HG02840 (cell line): ENCODE results near the gene ITSN1.
"Not testable (repeated sequence)": the region's sequence is repeated elsewhere in the genome, so short reads cannot be mapped to it uniquely, and the experiment has no call there.

Experiments used
- ATAC-seq: cut with Tn5 transposase; IDR thresholded peaks from one replicate; pipeline ENCODE4 v1.9.1; 2021; ENCODE audit warnings: mild to moderate bottlenecking, moderate library complexity, moderate number of reproducible peaks; ENCODE audit not compliant: unreplicated experiment, low FRiP score

The ITSN1 gene

DNA sequence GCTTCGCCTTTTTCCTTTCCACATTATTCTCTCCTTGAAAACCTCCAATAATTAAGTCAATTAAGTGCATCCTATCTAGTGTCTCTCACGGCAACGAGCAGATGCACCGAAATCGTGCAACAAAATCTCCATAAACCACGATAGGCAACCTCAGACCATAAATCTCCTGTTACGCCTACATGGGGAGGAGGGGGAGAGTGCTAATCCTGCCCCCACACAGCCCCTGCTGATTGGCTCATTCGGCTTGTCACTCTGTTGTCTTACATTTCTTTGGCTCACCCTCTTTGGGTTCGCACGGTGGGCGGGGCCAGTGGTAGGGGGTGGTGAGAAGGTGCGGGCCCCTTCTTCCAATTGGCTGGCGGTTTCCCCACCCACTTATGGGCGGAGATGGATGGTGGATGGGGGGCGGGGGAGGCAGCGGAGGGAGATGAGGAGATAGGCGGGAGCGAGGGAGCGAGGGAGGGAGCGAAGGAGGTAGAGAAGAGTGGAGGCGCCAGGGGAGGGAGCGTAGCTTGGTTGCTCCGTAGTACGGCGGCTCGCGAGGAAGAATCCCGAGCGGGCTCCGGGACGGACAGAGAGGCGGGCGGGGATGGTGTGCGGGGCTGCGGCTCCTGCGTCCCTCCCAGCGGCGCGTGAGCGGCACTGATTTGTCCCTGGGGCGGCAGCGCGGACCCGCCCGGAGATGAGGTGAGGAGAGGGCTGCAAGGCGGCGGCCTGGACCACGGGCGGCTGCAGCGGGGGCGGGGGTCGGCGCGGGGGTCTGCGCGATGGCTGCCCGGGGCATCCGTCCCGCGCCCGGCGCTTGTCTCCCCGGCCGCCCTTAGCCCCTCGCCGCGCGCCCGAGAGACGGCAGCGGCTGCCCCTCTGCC lies at the start of gene ITSN1:
ITSN1 (plus strand) TSS at position 475 of the 869 bp plus-strand sequence. CDS start 76,328 bp downstream, outside the sequence.
- ATAC-seq: peak; percentile 90

DNA sequence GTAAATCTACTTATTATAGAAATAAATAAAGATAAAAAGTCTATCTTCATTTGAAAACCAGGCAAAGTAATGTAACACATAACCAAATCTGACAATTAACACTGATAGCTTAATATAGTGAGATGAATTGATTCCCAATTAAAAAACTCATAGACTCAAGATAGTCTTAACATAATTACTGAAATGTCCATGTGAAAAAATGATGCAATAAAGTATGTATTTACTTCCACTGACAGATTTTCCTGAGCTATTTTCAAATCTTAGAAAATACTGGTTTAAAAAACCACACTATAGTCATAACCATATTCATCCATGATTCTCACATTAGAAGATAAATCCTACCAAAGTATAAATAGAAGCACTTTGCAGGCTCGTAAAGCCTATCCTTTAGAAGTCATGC lies 44.2 kb upstream of the ITSN1 start:
- no peak for ATAC-seq

DNA sequence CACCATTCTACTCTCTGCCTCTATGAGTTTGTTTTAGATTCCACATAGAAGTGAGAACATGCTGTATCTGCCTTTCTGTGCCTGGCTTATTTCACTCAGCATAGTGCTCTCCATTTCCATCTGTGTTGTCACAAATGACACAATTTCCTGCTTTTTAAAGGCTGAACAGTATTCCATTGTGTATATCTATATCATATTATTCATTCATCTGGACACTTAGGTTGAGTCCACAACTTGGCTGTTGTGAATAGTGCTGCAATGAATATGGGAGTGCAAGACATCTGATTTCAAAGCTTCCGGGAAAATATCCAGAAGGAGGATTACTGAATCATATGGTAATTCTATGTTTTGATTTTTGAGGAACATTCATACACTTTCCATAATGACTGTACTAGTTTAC lies 33.7 kb upstream of the ITSN1 start:
- no peak for ATAC-seq

DNA sequence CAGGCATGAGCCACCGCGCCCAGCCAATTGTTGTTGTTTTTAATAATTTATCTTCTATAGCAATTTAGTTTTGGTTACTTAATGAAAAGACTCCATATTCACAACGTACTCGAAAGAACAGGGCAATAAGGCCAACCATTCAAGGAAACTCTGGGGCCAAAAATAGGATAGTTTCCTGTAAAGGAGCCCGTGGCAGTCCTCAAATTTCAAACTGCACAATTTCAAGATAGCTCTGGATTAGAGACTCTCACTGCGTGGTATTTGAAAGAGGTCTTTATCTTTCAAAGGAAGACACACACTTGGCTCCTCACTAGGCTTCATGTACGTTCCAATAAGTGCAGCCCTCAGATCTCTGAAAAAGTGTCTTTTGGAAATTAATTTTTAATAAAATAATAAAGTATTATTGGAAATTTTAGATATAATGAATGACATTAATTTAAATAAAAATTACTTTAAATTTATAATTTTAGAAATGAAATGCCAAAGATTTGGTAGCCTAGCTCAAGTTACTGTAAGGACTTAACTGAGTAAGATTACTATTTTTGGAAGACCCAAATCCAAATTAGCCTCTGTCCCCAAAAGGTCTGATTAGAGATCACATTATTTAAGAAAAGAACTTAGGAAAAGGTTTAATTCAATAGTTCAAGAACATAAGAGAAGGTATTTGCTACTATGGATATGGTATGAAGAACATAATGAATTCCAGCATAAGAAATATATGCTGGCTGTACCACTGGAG lies 31.1 kb upstream of the ITSN1 start:
- ATAC-seq: no peak

DNA sequence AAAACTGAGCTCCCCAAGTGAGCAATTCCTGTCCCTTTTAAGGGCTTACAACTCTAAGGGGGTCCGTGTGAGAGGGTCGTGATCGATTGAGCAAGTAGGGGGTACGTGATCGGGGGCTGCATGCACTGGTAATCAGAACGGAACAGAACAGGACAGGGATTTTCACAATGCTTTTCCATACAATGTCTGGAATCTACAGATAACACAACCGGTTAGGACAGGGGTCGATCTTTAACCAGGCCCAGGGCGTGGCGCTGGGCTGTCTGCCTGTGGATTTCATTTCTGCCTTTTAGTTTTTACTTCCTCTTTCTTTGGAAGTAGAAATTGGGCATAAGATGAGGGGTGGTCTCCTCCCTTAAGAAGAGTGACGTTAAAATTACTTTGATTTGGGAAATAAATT lies 24.7 kb upstream of the ITSN1 start:
- not testable (repeated sequence) for ATAC-seq

GRCh38 chr21:33618407-33618806 lies 23.9 kb upstream of the ITSN1 start:
- no peak for ATAC-seq

DNA sequence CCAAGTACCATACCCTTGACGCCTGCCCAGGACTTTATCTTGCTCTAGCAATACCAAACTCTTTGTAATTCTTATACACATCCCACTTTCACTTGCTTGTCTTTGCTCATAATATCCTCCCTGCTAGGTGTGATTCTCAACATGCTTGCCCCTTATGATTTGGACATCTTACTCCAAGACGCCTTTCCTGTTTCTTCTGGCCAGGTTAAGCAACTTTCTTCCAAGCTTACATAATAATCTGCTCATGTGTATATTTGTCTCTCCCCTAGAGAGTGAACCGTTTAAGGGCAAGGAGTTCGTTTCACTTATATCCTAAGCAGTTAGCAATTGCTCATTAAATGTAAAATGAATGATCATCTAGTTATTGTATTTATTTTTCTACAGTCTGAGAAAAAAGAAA lies 22.6 kb upstream of the ITSN1 start:
- ATAC-seq: no peak

- ATAC-seq: no peak
Observed at GRCh38 chr21:33622253-33622652, 20.0 kb upstream of the ITSN1 start.

GRCh38 chr21:33626151-33626550 lies 16.1 kb upstream of the ITSN1 start:
- ATAC-seq: not testable (repeated sequence)

GRCh38 chr21:33634254-33634653 lies 8.0 kb upstream of the ITSN1 start:
- no peak for ATAC-seq

DNA sequence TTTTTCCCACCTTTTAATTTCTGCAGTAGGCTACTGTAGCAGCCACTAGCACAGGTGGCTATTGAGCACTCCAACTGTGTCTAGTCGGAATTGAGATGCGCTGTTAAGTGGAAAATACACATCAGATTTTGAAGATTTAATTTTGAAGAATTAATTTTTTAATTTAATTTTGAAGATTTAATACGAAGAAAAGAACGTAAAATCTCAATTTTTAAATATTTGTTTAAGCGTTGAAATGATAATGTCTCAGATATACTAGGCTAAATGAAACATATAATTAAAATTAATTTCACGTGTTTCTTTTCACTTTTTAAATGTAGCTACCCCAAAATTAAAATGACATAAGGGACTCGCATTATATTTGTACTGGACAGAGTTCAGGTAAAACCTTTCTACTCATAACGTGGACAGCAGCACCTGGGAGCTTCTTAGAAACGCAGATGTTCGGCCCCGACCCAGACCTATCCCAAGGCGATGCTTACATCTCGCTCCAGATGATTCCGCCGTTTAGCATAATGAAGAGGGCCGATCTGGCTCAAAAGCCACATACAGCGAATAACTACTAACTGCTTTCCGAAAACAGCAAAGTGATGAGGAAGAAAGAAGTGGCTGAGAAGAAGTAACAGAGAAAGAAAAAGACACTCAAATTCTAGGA lies 1.5 kb upstream of the ITSN1 start:
- no peak for ATAC-seq

DNA sequence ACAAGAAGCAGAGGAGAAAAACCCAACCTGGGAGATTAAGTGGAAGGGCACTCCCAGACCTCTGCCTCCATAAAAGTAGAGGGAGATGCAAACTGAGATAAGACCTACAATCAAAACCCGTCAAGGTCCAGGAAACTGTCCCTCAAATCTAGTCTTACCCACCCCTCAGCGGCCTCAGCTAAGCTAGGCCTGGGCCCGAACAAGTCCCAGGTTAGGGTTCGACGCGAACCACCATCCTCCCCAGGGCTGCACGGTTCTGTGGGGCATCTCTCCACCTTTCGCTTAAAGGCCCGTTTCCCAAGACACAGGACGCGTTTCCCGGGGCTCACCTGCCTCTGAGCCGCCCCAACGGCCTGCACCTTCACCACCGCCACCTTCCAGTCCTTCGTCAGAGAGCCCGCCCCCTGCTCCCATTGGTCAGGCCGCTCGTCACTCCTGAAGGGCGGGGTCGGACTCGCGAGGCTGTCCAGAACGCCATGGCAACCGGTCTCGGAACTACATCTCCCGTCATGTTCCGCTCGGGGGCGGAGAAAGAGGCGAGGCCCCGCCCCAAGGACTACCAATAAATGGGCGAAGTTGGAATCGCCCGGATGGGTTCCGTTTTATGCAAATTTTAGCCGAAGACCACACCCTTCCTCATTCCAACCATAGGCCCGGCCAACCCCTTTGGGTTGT lies 812 bp upstream of the ITSN1 start, which contains the start of gene CRYZL1:
CRYZL1 (minus strand) TSS at position 390 of the 675 bp plus-strand sequence. CDS start 10,190 bp downstream, outside the sequence.
- peak; percentile 83 for ATAC-seq

GRCh38 chr21:33642896-33643657 lies 776 bp downstream of the ITSN1 start:
- ATAC-seq: no peak

DNA sequence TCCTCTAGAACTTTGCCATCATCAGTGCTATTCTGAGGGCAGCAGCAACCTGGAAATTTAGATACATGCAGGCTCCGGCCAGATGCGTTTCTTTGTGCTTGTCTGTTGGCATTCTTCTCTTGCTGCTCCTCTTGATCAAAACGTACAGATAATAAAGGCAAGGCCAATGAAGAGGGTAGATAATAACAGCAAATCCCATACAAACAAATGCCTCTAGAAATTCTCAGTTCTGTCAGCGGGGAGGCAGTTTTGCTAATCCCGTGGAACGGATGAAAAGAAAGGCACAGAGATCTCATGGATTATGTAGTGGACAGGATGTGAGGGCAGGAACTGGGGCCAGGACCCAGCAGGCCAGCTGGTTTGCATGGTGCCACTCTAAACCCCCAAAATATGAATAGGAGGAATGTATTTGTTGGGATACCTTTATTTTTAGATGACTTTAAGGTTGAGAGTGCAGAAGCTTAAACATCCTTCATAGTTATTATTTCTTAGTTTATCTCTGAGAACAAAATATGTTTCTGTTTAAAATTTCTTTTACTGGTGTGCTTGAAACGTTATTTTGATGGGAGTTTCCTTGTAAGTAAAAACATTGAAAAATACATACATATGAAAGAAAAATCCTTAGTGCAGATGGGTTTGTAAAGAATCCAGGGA lies 1.5 kb downstream of the ITSN1 start:
- ATAC-seq: no peak

GRCh38 chr21:33644383-33645074 lies 2.2 kb downstream of the ITSN1 start:
- ATAC-seq: no peak

DNA sequence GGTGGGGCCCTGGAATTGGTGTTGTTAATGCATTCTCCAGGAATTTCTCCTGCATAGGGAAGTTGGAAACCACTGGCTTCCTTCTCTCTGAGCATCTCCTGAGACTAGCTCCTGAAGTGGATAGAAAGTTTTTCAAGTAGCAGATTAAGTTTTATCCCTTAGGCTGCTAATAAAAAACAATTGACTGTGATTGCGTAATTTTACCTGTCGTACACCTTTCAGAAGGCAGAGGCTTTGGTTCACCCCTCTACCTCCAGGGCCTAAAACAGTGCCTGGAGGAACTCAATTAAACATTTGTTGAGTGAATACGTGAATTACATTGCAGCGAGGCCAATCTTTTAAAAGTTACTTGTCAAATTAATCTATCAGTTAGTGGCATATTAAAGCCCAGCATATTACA lies 3.4 kb downstream of the ITSN1 start:
- no peak for ATAC-seq

- no peak for ATAC-seq
Observed at GRCh38 chr21:33647587-33647986, 5.3 kb downstream of the ITSN1 start.

- ATAC-seq: no peak
Observed at GRCh38 chr21:33648555-33648954, 6.3 kb downstream of the ITSN1 start.

DNA sequence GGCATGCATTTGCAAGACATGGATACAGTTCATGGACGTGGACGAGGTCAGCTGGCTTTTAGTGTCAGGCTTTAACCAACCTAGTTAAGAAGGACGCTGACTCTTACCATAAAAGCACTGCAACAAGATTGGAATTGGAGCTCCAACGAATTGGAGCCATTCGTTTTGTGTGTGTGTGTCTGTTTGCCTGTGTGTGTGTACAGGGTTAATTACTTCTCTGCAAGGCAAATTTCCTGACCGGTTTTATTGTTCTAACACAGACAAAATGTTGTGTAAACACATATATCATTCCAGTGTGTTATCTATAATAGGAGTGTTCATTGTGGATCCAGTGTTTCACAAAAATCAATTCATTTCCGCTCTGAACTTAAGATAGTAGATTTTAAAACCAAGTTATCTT lies 7.9 kb downstream of the ITSN1 start:
- no peak for ATAC-seq
